Measurements from ENCODE around the gene MAN1A1.
"Not testable (repeated sequence)": the region's sequence is repeated elsewhere in the genome, so short reads cannot be mapped to it uniquely, and the experiment has no call there.

Gene MAN1A1
- total RNA-seq: 118 to 311 (median 179) reads per million in 17 experiments

DNA sequence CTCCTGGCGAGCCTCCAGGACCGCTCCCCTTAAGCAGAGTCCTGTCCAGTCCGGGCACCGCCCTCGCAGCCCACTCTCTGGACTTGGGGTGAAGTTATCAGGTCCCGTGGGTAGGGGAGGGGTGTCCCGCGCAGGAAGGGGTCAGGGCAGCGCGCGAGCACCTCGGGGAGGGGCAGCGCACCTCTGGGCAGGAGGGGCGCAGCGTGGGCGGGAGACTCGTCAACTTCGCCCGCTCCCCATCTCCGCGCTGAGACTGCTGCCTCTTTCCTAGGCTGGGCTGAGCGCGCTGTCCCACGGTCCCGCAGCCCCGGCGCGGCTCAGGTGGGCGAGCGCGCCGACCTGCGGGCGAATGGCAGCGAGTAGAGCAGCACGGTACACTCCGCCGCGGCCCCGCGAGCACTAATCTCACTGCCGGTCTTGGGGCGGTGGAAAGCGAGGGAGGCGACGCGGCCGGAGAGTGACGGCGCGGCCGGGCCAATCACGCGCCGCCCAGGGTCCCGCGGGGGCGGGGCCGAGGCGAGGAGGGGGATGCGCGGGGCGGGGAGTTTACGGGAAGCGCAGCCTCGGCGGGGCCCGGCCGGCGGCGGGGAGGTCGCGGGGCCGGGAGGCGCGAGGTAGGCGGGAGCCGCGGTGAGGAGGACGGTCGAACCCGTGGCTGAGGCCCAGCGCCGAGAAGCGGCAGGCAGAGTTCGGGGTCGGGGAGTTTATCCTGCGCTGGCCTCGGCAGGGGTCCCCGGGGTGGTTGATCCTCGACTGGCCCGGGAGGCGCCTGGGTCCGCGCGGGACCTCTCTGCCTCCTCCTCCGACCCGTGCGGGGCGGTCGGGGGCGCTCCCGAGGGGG is at the start of gene MAN1A1:
MAN1A1 (minus strand) TSS at position 401 of the 841 bp plus-strand sequence. CDS start 696 bp downstream, outside the sequence.
- DNase-seq: peak; percentile 89 to 97 (median 92)

DNA sequence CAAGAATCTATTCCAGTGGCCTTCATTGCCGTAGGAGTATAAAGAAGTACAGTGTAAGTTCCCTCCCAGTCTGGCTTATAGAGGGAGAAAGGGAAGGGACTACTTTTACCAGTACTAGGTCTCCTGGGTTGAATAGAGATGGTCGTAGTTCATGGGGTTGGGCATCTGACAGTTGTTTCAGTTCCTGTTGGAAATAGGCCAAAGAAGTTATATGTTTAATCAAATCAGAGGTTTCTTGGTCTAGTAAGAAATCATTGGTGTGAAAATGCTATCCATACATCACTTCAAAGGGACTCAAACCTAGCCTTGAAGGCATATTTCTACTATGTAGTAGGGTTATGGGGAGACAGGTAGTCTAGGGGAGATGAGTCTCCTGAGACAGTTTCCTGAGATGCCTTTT is 45.6 kb upstream of the MAN1A1 start:
- peak in 1 of 4 experiments; percentile 3 for DNase-seq

DNA sequence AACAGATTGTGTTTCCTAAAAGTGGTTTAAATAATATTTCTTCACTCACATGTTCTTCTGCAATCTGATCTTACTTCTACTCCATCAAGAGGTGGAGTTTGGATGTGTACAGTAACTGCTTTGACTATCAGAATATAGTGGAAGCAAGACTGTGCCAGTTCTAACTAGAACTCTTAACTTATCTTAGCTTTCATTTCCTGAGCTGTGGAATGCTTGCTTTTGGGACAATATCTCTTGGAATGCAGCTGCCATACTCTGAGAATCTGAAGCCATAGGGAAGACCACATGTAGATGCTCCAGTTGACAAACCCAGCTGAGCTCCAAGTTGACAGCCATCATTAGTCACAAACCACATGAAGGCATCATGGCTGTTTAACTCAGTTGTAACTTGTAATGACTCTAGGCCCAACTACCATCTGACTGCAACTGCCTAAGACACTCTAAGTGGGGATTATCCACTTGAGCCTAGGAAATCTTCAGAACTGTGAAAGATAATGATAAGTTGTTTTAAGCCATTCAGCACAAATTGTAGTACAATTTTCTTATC is 40.8 kb upstream of the MAN1A1 start:
- DNase-seq: no peak

DNA sequence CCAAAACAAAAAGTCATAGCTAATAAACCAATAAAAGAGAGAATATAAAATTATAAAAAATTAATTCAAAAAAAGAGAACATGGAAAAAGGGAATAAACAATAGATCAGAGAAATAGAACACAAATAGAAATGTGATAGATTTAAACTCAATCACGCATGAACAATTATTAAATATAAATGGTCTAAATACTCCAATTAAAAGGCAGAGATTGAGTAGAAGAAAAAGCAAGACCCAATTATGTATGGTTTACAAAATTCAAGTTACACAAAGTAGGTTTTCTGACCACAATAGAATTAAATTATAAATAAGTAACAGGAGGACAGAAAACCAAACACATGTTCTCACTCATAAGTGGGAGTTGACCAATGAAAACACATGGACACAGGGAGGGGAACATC is 36.4 kb upstream of the MAN1A1 start:
- no peak for DNase-seq

DNA sequence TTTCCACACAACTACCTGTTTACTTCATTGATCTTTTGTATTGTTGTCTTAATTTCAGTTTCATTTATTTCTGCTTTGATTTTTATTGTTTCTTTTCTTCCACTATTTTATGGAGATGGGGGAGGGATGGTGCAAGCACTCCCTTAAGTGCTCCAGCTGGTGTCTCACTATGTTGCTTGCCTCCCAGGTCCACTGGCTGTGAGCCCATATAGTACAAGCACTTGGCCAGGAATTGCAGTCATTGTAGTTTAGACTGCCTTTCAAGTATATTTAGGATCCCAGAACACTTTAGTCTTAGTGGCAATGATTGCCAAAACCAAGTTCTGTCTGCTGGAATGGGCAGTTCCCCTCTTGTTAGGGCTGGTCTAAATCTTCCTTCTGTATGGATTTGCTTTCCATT is 34.9 kb upstream of the MAN1A1 start:
- no peak for DNase-seq

DNA sequence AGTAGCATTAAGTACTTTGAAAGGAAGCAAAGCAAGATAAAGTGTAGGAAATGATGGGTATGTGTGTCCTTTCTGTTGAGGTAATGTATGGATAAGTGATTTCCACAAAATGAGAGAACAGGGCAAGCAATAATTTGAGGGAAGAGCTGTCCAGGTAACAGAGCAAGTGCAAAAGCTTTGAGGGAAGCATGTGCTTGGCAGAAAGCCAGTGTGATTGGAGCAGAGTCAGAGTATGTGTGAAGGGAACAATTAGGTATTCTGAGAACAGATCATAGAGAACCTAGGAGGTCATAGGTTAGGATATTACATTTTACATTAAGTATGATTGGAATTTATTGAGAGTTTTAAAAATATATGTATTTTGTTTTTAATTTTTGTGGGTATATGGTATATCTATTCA is 30.2 kb upstream of the MAN1A1 start:
- DNase-seq: no peak

DNA sequence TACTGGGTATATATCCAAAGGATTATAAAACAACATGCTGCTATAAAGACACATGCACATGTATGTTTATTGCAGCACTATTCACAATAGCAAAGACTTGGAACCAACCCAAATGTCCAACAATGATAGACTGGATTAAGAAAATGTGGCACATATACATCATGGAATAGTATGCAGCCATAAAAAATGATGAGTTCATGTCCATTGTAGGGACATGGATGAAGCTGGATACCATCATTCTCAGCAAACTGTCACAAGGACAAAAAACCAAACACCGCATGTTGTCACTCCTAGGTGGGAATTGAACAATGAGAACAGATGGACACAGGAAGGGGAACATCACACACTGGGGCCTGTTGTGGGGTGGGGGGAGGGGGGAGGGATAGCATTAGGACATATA is 27.5 kb upstream of the MAN1A1 start:
- DNase-seq: not testable (repeated sequence)

DNA sequence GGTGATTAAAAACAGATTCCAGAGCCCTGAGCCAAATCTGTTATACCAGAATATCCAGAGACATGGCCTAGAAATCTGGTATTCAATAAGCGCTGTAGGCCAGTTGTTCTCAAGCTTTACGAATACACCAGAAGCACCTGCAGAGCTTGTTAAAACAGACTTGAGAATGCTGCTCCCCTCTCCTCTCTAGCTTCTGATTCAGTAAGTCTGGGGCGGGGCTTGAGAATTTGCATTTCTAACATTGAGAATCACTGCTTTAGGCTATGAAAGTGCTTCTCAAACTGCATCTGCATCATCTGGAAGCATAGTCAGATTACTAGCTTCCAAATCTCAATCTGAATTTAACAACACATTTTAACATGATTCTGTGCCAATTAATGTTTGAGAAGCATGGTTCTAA is 20.5 kb upstream of the MAN1A1 start:
- DNase-seq: no peak

DNA sequence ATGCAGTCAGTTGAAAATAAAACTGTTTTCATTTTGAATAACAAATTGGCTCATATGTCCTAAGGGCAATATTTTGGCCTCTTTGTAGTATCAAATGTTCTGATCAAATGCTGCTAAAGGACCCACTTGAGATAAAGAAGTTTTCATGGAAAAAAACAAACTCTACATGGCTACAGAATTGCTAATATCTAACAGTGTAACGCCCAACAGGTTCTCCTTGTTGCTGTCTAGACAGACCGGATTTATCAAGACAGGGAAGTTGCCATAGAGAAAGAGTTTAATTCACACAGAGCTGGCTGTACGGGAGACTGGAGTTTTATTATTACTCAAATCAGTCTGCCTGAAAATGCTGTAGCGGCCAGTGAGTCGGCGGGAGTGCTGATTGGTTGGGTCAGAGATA is 19.4 kb upstream of the MAN1A1 start:
- DNase-seq: no peak

DNA sequence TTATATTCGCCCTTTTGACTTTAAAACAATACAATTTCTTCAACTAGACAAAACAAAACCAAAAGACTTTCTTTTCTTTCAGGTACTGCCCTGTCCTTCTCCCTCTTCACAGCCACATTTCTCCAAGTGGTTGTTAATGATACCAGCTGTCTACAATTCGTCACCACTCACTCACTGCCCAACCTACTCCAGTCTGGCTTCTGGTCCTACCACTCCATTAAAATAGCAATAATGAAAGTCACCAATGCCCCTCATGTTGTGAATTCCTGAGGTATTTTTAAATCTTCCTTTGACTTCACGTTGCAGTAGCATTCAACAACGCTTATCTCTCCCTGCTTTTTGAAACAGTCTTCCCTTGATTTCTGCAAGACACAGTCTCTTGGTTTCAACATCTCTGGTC is 11.6 kb upstream of the MAN1A1 start:
- DNase-seq: no peak

DNA sequence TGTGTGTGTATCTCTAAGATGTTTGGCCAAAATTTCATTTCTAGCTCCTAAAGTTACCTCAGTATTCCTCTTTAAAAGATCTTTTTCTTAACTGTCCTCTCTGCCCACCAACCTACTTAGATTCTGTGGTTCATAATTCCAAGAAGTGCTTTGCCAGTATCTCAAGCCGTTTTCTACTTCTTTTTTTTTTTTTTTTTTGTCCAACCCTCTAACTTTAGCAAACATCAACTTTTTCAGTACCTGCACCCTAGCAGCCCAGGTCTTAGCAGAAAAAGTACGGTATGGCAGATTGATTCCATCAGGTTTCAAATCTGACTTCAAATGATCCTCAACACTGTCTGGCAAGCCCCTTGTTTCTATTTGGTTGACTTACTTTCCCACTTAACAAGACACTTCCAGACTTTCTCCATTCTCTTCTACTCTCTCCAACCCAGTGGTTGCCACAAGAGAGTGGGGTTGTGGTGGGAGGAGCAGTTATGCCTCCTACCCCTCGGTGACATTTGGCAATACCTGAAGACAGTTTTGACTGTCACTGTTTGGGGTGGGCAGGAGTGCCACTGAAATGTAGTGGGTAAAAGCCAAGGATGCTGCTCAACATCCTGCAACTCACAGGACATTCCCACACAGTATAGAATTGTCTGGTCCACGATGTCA is 10.8 kb upstream of the MAN1A1 start:
- no peak for DNase-seq

DNA sequence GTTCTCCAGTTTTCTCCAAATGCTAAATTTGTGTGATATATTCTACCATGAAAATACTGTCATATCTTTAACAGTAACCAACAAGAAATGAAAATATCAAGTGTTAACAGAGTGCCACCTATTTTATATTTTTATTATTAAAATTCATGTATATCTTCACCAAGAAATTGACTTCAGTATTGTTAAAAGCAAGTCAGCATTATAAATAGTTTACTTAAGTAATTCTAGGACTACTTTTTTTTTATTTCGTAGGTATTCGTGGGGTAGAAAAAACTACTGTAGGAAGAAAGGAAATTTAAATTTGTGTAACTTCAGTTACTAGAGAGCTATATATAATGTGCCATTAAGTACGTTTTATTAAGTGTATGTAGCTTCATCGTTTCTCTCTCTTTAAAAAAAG is 6.3 kb upstream of the MAN1A1 start:
- no peak for DNase-seq

DNA sequence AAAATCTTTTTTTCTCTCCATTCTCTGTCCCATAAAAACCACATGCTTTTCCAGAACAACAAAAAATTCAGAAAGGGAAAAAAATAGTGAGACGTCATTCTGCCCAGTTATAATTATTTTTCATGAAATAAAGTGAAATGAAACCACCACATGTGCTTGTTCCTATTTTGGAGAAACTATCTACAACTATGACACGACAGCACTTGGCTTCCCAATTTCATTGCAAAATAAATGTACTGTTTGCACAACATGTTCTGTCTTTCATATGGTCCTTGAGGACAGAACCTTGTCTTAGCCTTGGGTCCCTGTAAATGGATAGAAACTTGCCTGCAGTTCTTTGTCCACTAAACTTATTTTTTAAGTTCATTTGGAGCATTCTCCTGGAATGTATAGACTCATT is 5.6 kb upstream of the MAN1A1 start:
- DNase-seq: peak; percentile 51 to 89 (median 80)

DNA sequence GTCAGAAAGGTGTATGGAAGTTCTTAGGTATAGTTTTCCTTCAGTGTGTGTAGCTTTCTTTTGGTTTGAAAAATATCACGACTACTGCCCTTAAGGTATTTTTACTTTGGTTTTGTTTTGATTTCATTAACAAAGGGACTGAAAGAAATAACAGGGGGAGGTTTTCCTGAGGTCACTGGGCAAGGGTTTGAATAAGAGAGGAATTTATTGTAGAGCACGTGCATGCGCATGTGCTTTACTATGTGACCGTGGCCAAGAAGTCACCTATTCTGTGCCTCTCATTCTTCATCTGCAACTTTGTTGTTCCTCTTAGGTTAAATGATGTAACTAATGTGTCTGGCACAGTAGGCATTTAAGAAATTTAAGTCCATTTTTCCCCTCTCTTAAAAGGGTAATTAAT is 4.1 kb upstream of the MAN1A1 start:
- DNase-seq: peak in 2 of 4 experiments; percentile 15 to 45

DNA sequence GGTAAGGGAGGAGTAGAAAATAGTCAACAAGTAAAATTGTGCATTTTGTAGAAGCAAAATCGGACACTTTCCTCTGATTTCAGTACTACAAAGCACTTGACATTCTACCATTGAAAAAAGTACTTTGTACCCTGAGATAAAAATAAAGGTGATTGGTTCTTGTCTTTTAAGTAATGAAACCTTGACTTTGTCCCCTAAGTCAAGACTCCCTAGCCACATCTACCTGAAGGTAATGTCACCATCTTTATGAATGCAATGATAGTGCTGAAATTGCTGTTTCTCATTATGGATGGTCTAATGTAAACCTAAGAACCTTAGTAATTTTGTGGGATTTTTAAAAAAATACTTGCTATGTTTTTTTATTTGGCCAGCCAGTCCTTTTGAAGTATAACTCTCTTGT is 2.4 kb upstream of the MAN1A1 start:
- DNase-seq: no peak

DNA sequence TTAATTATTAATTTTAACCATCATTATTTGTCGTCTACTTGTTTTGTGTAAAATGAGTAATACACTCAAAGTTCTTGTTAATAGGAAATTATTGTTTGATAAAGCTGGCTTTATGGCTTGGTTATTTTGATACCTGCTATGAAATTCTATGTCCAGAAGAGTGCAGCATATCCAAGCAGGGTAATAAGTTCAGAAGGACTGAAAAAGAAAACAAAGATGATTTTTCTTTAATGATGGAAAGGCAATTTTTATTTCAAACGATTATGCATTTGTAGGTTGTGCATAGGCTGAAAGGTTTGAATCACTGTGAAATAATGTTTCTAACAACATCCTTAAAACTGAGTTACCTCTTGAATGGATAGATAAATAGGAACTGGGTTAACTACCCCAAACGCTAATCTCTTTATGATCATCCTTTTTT is 1.4 kb upstream of the MAN1A1 start:
- DNase-seq: peak in 3 of 4 experiments; percentile 26 to 58 (median 52)

DNA sequence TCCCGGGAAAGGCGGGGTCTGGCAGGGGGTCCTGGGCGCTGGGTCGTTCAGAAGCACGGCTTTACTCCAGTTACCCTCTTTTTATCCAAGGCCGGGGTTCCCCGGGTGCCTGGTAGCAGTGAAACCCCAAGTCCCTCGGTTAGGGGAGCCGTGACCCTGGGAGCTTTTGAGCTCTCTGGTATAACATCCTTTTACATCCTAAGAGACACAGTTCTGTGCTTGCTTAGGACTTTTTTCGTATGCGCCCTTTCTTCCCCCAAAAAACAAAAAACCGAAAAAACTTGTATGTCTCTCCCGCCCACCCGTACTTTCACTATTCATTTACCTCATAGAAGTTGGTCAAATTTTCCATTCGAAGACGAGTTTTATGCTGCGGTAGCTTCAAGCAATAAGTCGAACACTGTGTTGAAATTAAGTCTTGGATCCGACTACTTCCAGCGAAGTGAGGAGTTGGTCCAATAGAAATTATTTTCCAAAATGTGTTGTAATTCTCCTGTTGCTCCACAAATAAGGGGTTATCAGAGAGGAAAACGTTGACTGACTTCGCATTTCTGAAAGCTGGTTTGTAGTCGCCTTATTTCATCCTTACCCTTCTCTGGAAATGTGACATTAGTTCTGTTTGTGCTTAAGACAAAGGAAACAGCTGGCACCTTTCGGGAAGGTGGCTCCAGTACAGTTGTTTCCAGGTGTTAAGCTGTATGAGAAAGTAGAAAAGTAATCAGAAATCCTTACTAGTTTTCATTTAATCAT is 816 bp upstream of the MAN1A1 start:
- peak; percentile 49 to 81 (median 57) for DNase-seq

DNA sequence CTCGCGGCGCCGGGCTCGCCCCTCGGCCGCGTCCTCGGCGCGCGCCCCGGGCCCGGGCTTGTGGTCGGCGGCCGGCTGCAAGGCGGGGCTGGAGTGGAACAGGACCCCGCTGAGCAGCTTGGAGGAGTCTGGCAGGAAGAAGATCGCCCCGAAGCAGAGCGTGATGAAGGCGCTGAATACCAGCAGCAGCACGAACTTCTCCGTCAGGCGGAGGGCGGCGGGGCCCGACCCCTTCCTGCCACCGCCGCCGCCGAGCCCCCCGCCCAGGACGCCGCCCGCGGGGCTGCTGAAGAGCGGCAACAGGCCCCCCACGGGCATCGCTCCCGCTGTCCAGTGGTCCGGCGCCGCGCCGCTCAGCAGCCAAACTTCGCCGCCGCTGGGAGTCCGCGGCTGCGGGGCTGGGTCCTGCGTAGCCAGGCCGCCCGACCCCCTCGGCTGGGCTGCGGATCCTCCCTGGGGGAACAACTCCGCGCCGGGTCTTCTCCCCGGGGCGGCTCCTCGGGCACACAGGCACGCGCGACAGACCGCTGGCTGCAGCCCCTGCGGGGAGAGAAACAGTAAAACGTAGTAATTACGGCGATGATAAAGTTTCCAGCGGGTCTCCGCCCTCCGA is 707 bp downstream of the MAN1A1 start:
- DNase-seq: peak; percentile 7 to 52 (median 34)

DNA sequence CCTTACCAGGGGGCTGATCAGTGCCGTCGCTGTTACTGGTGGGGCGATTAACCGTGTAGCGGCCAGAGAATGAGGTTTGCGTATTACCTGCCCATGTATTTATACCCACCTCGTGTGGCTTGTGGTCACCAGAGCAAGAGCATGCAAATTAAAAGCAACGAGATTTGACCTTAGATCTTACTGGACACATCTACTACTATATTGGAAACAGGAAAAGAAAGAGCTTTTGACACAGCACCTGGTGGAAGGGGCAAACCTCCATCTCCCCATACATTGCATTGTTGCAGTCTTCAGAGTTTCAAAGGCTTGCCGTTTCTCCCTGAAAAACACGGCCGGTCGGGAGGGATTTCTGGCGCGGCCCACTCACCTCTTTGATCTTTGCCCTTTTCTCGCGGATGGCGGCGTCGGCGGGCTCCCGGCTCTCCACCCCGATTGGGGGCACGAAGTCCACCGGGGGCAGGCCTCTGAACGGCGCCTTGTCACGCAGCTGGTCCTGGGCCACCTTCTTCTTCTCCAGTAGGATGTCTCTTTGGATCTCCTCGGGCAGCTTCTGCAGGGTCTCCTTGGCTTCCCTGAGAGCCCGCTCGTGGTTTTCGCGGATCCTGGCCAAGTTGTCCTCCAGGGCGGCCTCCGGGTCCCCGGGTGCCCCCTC is 1.3 kb downstream of the MAN1A1 start:
- peak; percentile 6 to 53 (median 42) for DNase-seq

DNA sequence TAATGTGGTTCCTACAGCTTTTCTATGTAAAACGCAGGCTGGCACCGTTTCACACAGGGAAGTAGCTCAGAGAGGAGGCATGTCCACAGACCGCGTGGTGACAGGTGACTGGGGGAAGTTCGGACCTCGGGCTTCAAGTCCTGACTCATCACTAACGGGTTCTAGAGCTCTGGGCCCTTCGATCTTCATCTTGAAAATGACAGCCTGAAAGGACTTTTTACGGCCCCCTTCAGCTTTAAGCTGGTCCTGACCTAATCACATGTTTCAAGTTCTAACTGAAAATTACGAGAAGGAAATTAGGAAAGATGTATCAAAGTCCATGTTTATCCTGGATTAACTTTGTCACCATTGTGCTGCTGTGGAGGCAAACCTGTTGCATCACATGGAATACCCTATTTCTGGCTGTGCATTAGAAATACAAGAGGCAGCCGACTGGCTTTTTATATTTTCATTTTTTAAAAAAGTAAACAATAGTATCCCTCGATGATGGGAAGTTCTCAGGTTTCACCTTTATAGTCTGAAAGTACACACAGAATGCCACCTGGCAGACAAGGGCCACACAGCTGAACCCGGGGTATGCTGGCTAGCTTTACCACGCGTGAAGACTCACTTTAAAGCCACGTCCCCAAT is 2.0 kb downstream of the MAN1A1 start:
- DNase-seq: peak; percentile 67 to 83 (median 77)

DNA sequence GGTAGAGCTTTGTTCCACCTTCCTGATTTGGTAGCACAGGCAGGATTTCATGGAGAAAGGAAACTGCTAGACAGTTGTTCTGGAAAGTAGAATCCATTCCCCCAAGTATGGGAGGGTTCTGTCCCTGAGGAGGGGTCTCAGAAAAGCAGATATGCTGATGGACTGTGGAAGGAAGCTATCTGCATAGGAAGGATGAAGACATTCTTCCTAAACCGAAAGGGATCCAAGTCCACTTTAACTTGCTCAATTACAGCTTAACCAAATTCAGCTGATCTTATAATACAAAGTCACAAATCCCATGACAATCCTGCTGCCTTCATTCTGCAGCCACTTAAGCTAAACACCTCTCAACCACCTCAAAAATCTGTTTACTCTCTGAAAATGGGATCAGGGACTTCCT is 2.6 kb downstream of the MAN1A1 start:
- DNase-seq: peak in 2 of 4 experiments; percentile 18 to 34
